GM19239 (cell line): ENCODE measurements around the gene NOL7.

Experiments
- DNase-seq: peaks from one replicate; pipeline ENCODE4 v3.0.0; 2011; ENCODE audit warnings: low spot score; ENCODE audit not compliant: insufficient read length
- FAIRE-seq: peaks from 2 replicates; lab custom pipeline; 2011; peaks lifted over from hg19 to GRCh38; lab: Jason Lieb, UNC

NOL7 gene

GRCh38 chr6:13593103-13593502, 22.0 kb upstream of the NOL7 start:
- no peak for FAIRE-seq
- no peak for DNase-seq

GRCh38 chr6:13593720-13594119, 21.4 kb upstream of the NOL7 start:
- no peak for DNase-seq
- FAIRE-seq, result no peak

- no peak for DNase-seq
- FAIRE-seq, result no peak
Measured at GRCh38 chr6:13597073-13597472, 18.1 kb upstream of the NOL7 start.

GRCh38 chr6:13600036-13600435, 15.1 kb upstream of the NOL7 start:
- DNase-seq (no peak), FAIRE-seq (no peak)

- DNase-seq, result no peak
- no peak for FAIRE-seq
Measured at GRCh38 chr6:13604135-13604534, 11.0 kb upstream of the NOL7 start.

GRCh38 chr6:13604546-13605416, 10.4 kb upstream of the NOL7 start:
- DNase-seq, result no peak
- FAIRE-seq, result peak; percentile 37

GRCh38 chr6:13605634-13606033, 9.5 kb upstream of the NOL7 start:
- no peak for FAIRE-seq

GRCh38 chr6:13611715-13612114, 3.4 kb upstream of the NOL7 start:
- no peak for DNase-seq
- peak; percentile 62 for FAIRE-seq

More at GRCh38 chr6:13605634-13606033, 9.5 kb upstream of the NOL7 start:
- DNase-seq, result no peak

- no peak for DNase-seq
- FAIRE-seq, result no peak
Measured at GRCh38 chr6:13613029-13613594, 2.0 kb upstream of the NOL7 start.

GRCh38 chr6:13614126-13614925, 809 bp upstream of the NOL7 start:
- DNase-seq (no peak), FAIRE-seq (no peak)

- DNase-seq (no peak), FAIRE-seq (peak; percentile 45)
Measured at GRCh38 chr6:13615792-13616120, 621 bp downstream of the NOL7 start.

GRCh38 chr6:13617066-13617465, 1.9 kb downstream of the NOL7 start:
- FAIRE-seq, result no peak
- DNase-seq, result no peak

GRCh38 chr6:13624871-13625288, 9.7 kb downstream of the NOL7 start:
- peak; percentile 10 for DNase-seq
- FAIRE-seq, result peak; percentile 53

- FAIRE-seq (no peak), DNase-seq (no peak)
Measured at GRCh38 chr6:13629459-13630116, 14.5 kb downstream of the NOL7 start.

- DNase-seq, result no peak
- FAIRE-seq, result no peak
Measured at GRCh38 chr6:13630499-13630898, 15.4 kb downstream of the NOL7 start.

- DNase-seq (no peak), FAIRE-seq (no peak)
Measured at GRCh38 chr6:13633343-13633742, 18.2 kb downstream of the NOL7 start.

- DNase-seq, result no peak
Measured at GRCh38 chr6:13635948-13636658, 21.0 kb downstream of the NOL7 start.

GRCh38 chr6:13638014-13638413, 22.9 kb downstream of the NOL7 start:
- FAIRE-seq, result no peak

More at GRCh38 chr6:13635948-13636658, 21.0 kb downstream of the NOL7 start:
- FAIRE-seq, result peak; percentile 33

GRCh38 chr6:13638626-13639025, 23.5 kb downstream of the NOL7 start:
- no peak for FAIRE-seq
- DNase-seq, result no peak

More at GRCh38 chr6:13638014-13638413, 22.9 kb downstream of the NOL7 start:
- no peak for DNase-seq

- DNase-seq (no peak), FAIRE-seq (no peak)
Measured at GRCh38 chr6:13641315-13641714, 26.2 kb downstream of the NOL7 start.
